ENCODE data around the gene IBSP.

Gene IBSP, protein sequence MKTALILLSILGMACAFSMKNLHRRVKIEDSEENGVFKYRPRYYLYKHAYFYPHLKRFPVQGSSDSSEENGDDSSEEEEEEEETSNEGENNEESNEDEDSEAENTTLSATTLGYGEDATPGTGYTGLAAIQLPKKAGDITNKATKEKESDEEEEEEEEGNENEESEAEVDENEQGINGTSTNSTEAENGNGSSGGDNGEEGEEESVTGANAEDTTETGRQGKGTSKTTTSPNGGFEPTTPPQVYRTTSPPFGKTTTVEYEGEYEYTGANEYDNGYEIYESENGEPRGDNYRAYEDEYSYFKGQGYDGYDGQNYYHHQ

DNA sequence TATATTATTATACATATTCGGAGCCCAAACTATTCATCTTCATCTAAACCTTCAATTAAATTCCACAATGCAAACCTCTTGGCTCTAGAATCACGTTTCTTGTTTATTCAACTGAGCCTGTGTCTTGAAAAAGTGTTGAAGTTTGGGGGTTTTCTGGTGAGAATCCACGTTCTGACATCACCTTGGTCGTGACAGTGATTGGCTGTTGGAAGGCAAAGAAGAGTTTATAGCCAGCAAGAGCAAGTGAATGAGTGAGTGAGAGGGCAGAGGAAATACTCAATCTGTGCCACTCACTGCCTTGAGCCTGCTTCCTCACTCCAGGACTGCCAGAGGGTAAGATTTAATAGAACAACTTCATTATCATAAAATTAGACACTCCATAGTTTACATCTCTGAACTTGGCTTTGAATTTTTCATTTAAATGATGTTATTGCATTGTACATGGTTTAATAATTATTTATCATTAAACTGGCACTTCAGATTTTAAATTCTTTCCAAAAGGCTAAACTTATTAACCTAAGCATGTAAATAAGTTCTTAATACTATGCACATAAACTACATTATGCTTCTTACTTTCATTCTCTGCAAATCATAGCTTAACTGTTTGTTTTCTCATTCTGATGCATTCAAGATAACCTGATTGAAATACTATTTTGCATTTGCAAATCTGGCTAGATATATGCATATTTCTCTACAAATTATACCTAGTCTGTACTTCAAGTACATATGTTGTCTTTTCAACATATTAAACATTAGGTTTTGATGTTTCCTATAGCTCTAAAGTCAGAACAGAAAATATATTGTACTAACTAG lies at the start of gene IBSP:
Gene IBSP (plus strand): TSS at position 254 of the 813 bp plus-strand sequence. CDS start 2,808 bp downstream, outside the sequence.
- no peak for DNase-seq

DNA sequence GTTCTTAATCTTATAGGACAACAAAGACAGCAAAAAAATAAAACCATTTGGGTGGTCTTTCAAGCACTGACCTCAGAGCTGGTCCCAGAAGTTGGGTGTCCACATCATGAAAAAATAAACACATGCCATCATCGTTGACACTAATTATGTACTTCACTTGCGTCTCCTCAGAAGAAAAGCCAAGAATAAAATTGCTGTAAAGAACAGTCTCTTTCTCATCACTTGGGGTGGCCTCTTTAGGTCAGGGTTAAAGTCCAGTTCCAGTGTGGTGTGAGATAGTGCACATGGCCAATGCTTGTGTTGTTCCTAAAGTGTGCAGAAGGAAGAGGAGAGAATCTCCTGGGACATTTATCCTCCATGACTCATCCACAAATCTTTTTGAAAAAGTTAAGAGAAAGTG lies 49.5 kb upstream of the IBSP start:
- DNase-seq = no peak

DNA sequence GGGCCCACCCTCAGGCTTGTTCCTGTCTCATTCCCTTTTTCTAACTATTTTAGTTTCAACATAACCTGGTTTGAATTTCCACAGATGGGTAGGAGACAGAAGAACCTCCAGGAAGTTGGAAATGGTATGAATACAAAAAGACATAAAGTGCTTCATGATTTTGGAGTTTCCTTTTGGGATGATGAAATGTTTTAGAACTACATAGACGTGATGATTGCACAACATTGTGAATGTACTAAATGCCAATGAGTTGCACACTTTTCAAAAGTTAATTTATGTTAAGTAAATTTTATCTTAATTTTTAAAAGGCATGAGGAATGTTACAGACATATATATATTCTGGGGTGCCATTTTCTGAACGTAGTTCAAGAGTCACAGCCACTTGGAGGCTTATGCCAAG lies 41.1 kb upstream of the IBSP start:
- DNase-seq = no peak

DNA sequence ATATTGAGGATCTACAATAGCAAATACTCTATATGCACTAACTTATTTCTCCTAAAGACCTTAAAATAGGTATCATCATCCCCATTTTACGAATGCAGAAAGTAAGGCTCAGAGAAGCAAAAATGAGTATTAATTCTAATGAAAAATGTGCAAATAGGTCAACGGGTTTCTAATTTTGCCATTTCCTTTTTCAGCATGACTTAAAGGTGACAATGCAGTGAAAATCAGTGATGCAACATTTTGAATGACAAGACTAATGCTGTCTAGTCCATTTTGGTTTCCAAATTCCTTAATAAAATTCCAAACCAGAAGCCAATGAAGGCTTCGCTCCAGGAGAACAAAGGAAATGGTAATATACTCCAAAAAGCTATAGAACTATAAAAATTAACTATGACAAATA lies 37.0 kb upstream of the IBSP start:
- DNase-seq = no peak

DNA sequence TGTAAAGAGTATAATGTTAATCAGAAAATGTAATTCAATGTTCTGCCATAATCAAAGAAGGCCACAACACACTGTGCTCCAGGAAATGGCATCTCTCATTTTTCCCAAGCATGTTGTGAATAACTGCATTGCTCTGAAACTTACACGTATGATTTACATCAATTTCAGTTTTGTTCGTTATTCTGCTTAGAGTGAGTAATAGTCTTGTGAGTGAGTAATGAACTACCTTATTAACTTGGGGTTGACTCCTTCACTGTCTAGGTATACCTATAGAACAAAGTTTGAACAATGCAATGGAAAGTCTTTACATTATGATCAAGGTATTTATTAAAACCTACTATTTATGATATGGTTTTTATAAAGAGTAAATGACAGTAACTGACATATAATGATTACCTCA lies 17.8 kb upstream of the IBSP start:
- no peak for DNase-seq

DNA sequence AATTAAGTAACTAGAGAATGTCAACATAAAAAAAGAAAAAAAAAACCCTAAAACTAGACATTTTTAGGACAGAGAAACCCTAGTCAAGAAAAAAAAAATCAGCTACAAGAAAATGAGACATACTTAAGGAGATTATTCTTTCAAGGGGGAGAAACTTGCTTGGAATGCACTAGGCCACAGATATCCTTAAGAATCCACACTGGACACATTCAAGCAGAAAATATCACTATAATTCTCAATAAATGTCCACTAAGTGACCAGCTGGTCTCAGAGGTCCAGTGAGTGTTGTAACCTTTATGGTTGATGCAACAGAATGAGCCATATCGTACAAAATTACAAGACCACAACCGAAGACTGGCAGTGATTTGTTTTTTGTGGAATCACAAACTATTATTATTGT lies 15.6 kb upstream of the IBSP start:
- no peak for DNase-seq

DNA sequence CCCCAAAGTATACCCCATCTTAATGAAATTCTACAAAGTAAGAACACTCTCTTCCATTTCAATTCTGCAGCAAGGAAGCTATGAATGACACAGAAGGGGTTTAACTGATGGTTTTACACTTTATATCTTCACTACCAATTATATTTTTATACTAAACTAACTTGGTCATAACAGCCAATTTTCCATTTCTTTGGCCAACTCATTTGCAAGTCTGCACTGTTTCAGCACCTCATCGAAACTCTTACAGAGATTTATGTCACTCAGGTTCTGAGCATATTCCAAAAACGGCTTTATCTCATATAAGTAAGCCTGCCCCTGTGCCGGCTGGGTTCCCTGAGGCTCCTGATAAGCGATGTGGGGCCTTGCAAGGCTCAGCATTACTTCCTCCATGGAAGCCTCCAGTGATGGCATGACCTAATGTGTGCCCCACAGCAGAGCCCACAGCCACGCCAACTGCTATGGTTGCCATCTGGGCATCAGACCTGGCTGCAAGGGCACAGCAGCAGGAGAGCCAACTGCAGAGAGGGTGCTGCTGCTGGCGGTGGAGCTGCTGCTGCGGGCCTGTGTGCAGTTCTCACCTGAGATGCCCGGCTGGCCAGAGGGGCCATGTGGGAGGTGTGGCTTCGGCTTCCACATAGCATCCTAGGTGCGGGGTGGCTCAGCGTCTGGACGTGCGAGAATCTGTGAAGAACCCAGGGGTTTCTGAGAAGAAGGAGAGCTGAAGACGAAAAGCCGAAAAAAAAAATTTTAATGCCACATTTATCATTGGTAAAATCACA lies 13.4 kb upstream of the IBSP start:
- DNase-seq = no peak

DNA sequence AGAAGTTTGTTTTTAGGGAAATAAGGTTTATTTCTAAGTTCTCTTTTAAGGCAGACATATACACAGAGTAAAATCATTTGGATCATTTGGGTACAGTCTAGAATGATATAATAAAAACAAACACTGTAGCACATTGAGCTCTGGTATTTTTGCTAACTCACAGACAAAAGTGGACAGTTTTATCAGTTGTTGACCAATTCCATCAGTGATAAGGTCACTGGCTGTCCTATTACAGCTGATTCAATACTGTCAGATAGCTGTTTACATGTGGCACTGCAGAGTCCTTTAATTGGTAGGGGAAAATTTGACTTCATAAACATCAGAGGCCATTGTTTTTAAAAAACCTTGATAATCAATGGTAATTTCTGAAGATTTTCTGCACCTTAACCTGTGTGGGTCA lies 3.5 kb downstream of the IBSP start:
- no peak for DNase-seq

DNA sequence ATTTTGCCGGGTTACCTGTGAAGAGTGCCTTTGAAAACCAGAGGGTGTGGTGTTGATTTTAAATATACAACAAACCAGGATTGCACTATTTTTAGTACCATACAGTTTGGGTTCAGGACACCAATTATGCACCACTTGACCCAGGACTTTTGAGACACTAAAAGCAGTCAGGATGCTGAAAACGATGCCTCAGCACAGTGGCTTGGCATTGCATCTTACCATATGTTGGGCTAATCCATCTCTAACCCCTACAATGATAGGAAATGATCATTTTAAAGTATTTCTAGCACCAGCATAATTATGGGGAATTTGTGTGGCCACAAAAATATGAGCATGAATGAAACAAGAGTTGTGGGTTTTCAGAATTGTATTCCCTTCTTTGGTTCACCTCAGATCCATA lies 4.1 kb downstream of the IBSP start:
- DNase-seq = no peak

DNA sequence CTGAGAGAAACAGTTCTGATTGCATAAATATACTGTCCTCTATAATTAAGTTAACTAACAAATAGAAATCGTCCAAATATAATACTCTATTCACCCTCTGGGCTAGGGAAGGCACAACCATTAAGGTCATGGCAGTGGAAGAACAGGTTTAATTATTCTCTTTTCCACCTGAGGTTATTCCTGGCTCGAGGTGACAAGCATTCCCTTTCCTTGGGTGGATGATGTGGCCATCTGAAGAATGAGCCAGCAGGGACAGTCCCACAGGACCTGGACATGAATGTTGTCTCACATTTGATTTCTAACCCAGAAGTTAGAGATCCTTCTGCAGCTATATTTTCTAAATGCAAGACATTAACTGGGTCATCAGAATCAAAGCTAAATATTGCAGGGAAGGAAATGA lies 5.5 kb downstream of the IBSP start:
- DNase-seq = no peak

DNA sequence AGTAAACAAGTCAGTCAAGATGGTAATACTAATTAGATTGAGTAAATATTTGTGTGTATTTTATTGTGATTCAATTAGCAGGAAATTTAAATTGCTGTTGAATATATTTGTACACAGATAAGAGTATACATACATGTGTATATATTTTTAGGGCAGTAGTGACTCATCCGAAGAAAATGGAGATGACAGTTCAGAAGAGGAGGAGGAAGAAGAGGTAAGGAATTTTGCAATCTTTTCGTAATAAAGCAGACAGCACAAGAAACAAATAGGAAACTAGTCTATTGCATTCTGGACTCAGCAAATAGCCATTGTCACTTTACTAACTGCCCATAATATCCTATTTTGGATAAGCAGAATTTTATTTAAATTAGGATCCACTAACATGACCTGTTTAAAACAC lies 6.6 kb downstream of the IBSP start:
- no peak for DNase-seq

DNA sequence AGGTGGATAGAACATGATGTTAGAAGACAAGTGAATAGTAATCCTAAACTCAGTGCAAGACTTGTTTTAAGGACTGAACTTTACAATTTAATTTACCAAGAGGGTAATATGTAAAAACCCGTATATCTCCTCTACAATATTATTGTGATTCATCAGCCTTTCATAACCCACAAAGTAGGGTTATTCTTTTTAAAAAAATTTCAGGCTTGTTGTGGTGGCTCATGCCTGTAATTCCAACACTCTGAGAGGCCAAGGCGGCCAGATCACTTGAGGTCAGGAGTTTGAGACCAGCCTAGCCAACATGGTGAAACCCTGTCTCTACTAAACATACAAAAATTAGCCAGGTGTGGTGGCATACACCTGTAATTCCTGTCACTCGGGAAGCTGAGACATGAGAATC lies 7.2 kb downstream of the IBSP start:
- DNase-seq = no peak

DNA sequence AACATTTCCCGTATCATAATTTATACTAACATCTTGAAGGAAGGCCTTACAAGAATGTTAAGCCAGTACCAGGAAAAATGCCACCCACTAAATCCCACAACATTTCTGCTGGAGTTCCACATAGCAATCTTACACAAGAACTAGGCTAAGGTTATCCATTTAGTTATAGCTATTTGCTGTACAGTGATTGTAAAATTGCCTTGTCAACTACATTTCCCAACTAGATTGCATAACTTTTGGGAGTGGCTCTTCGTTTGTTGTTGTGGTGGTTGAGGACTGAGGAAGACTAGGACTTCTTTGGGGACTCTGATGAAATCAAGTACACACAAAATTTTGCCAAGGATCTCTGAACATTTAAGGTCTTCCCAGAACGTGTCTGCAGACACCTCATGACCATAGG lies 8.0 kb downstream of the IBSP start:
- DNase-seq = no peak

DNA sequence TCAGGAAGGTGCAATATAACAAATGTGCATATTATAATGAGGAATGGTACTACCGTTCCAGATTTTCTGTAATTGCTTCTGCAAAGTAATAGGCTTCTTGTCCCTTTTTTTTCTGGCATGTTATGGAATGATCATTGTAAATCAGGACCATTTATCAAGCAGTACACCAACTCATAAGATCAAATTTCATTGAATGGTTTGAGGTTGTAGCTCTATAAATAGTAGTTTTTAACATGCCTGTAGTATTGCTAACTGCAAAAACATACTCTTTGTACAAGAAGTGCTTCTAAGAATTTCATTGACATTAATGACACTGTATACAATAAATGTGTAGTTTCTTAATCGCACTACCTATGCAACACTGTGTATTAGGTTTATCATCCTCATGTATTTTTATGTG lies 12.6 kb downstream of the IBSP start:
- no peak for DNase-seq

DNA sequence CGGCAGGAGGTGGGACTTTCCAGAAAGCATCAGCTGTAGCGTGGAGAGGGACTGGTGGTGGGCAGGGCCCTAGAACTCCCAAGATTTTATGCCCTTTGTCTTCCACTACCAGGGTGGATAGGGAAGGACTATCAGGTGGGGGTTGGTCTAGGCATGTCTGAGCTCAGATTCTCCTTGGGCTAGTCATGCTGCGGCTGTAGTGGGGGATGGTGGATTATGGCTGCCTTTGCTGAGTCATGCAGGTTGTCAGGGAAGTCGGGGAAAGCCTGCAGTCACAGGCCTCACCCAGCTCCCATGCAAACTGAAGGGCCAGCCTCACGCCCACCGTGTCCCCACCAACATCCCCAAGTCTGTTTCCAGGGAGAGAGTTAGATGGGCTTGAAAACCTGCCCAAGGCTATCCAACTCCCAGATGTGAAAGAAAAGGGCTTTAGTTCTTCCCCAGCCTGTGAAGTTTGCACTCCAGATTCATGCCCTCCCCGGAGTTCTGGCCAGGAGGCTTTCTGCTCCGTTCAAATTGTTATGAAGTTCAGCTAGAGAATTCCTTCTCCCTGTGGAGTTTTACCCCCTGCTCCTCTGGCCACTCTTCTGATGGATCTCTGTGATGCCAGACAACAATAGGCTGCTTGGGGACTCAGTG lies 20.0 kb downstream of the IBSP start:
- no peak for DNase-seq

DNA sequence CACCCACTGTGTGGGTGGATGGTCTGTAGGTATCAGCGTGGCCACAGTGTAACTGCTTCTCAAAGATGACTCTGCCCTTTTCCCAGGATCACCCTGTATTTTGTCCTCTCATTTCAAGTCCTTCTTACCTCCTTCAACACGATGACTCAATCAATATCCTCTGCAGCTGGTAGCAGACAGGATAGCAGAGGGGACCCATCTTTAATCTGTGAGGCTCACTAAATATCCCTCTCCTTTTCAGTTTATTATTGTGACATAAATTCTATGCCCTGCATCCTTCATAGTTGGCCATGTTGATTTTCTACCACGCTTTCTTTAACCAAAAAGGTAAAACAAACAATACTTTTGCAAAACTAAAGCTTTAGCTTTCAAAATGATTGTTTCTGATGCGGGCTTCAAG lies 23.8 kb downstream of the IBSP start:
- DNase-seq = no peak

DNA sequence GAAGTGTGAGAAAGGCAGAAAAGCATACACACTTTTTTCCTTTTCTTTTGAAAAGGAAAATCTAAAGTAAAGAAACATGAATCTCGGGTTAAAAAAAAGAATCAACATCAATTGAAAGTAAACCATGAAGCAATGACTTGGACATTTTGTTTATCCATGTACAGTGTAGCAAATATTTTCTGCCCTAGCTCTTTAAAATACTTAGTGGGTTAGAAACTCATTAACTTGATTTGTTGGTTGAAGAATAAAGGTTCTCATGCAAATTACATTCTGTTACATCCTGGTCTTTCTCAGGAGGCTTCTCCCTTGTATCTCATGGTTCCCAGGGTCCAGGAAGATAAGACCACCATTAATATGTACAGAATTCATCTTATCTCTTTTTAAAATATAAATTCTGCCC lies 24.4 kb downstream of the IBSP start:
- DNase-seq = no peak

DNA sequence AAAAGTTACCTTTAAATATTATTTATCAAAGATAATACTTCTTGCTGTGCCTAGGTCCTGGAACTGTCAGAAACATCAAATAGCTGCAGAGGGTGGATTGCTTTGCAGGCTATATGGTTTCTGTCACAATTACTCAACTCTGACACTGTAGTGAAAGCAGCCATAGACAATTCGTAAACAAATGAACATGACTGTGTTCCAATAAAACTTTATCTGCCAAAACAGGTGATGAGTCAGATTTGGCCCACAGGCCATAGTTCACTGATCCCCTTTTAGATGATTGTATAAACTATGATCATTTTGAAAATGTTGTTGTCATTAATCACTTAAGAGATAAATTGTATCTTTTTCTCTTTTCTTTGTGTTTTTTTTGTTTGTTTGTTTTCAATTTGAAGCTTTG lies 25.0 kb downstream of the IBSP start:
- DNase-seq = no peak

DNA sequence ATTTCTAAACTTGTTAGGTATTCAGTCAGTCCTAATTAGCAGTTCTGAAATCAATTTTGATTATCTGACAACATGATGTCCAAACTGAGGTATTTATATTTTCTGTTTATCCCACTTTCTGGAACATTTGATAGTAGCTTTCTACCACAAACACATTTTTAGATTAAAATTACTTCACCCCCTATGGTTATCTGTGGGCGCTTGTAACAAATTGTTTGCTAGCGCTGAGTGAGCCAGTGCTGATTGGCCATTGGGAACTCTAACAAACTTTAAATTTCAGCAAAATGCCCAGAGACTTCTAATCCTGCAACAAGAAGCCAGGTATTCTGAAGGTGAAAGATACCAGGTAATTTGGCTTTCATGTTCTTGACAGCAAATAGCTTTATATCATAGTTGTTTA lies 33.3 kb downstream of the IBSP start, which contains the start of gene MEPE:
Gene MEPE (plus strand): TSS at position 301 of the 400 bp plus-strand sequence. CDS start 1,746 bp downstream, outside the sequence.
- DNase-seq = no peak

DNA sequence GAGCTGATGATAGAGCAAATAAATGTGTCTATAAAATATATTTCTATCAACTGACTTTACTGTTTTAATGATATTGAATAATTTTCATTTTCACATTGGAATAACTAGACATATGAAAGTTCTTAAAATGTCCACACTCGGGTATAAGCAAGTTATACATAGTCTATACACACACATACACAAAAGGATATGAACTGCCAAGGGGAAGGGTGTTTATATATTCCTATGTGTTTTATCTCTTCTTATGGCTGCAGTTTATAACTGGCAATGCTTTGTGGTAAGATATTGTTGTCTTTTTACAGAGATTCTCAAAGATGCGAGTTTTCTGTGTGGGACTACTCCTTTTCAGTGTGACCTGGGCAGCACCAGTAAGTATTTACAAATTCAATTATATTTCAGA lies 35.0 kb downstream of the IBSP start:
- DNase-seq = no peak

DNA sequence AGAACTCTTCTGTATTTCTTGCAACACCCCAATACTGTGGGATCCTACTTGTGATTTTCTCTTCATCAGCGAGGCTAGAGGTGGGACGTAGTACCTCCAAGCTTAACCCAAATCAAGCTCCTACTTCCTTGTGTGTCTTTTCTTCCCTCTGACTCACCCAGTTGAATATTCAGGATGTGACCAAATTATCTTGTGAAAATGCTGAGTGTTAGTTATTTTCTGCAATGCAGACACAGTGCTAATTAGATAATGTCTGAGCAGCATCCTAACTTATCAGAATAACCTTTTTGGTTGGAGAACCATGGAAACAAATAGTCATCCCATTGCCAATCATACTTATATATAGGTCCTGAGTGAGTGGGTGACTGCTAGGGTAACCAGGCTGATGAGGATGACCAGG lies 35.8 kb downstream of the IBSP start:
- no peak for DNase-seq

DNA sequence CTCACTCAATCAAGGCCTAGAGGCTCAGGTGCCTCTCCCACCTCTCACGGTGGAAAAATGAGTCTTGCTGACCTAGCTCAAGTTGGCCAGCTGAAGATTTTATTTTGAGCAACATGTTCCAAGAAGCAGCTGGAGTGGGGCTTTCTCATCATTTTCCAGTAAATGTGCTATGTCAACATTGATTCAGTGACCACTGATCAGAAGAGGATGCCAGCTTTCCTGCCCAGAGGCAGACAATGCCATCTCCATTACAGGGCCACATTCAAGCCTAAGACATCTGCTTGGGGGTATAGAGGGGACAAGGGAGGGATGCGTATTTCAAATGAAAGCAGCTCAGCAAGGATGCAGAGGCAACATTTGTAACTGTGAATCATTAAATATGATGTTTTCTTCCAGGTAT lies 36.4 kb downstream of the IBSP start:
- DNase-seq = no peak

DNA sequence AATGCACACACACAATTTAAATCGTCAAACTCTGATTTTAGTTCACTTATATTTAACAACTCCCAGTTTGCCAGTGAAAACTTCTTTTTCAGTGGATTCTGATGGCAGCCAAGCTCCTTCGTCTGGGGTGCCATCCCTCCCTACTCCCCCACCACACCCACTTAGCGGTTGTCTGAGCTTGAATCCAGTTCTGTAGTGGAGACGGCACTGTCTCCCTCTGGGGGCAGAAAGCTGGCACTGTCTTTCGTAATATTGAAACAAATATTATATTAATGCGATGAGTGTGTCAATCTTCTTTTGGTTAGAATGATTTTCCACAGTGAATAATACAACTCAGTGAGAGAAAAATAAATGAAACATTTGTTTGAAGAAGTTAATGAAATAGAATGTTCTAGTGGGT lies 38.9 kb downstream of the IBSP start:
- DNase-seq = no peak

Measured in stimulated activated CD4-positive, alpha-beta T cell treated with anti-CD3 and anti-CD28 coated beads, Interleukin-15, amount 100 ng/mL, for 24 hours (primary cell).